HL-60 (cell line): Measurements from ENCODE around the gene TMEM132D.

Experiments
- DNase-seq, 2 experiments: peaks; one replicate each; pipeline ENCODE4 v3.0.0-alpha.2; 2010 to 2020; ENCODE audit warnings: low read depth in 1 of 2, low spot score in 1 of 2
- H3K27ac ChIP-seq: fragments of 250-450 bp; sonication (Bioruptor Pico); replicated peaks from 2 replicates; pipeline ENCODE4 v1.5.1; 2020; ENCODE audit warnings: mild to moderate bottlenecking, moderate library complexity
- H3K27me3 ChIP-seq: fragments of 250-450 bp; sonication (Bioruptor Pico); 2 replicates; pipeline ENCODE4 v1.5.1; 2021; ENCODE audit warnings: mild to moderate bottlenecking, moderate library complexity; ENCODE audit not compliant: insufficient read depth, poor library complexity, severe bottlenecking
- H3K4me3 ChIP-seq: replicated peaks from 2 replicates; pipeline ENCODE4 v1.5.1; 2011; ENCODE audit warnings: mild to moderate bottlenecking, control low read depth, low read length; ENCODE audit not compliant: insufficient read depth
- CTCF ChIP-seq: IDR thresholded peaks from one replicate; pipeline ENCODE4 v1.5.1; 2011; ENCODE audit warnings: low read length, control low read depth, inconsistent platforms; ENCODE audit not compliant: insufficient read depth
- GABPA ChIP-seq: IDR thresholded peaks from 2 replicates; pipeline ENCODE4 v1.6.1; 2012; ENCODE audit warnings: low read depth
- POLR2AphosphoS5 ChIP-seq: IDR thresholded peaks from 2 replicates; pipeline ENCODE4 v1.6.1; 2012; ENCODE audit warnings: low read depth
- REST ChIP-seq: IDR thresholded peaks from 2 replicates; pipeline ENCODE4 v1.6.1; 2012; ENCODE audit warnings: low read depth; ENCODE audit not compliant: insufficient replicate concordance
- SPI1 ChIP-seq: IDR thresholded peaks from 2 replicates; pipeline ENCODE4 v1.6.1; 2012; ENCODE audit warnings: low read depth, mild to moderate bottlenecking, borderline replicate concordance

The TMEM132D gene

DNA sequence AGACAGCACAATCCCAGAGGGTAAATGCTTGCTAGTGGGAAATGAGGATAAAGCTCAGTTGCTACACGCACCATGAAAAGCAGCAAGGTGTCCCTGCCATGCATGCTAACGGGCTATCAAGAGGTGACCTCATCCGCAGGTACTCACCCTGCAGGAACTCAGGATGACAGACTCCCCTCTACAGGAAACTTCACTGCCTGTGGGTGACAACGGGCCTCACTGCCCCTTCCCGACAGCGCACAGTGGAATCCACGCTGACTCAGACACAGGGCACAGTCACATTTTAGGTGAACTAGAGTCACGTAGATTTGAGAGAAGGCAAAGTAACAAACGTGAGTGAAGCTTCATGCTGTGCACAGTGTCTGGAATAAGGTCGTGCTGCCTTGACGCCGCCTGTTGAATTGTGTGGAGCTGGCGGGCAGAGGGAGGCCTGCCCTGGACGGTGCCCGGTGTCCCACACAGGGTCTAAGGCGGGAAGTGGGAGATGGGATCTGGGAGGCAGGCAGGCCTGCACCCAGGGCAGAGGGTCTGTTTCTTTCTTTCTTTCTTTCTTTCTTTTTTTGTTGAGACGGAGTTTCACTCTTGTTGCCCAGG lies 331.8 kb downstream of the TMEM132D start:
- no peak overlapping the region for H3K4me3 ChIP-seq
- no peak overlapping the region for H3K27ac ChIP-seq
- H3K27me3 ChIP-seq: no peaks in the 10 kb centered on the region
- DNase-seq: no peak
- no peak for TF ChIP-seq GABPA
- TF ChIP-seq POLR2AphosphoS5: no peak
- no peak for TF ChIP-seq REST
- no peak for TF ChIP-seq CTCF
- TF ChIP-seq SPI1: no peak

DNA sequence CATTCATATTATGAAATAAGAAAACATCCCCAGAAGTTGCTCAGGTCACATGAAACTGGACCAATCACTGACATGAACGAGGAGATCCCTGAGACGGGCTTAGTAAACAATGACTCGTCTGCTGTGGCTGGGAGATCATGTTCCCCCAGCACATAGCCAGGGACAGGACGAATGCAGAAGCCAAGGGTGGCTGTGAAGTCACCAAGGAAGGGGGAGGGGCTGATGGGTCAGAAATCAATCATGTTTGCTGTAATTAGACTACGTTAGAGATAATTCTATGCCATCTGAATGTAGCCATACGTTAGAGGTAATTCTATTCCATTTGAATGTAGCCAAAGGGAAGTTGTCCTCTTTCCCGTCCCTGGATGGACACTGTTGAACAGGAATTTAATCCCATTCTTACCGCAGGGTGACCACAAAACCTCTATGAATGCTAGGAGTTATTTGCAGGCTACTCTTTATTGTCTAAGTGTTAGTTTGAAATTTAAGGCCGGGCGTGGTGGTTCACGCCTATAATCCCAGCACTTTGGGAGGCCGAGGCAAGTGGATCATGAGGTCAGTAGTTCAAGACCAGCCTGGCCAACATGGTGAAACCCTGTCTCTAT lies 332.9 kb downstream of the TMEM132D start:
- Histone ChIP-seq H3K27ac (no peak overlapping the region), H3K27me3 (no peaks in the 10 kb centered on the region), H3K4me3 (no peak overlapping the region)
- no peak for DNase-seq
- TF ChIP-seq POLR2AphosphoS5 (no peak), SPI1 (no peak), GABPA (no peak), REST (no peak), CTCF (no peak)

DNA sequence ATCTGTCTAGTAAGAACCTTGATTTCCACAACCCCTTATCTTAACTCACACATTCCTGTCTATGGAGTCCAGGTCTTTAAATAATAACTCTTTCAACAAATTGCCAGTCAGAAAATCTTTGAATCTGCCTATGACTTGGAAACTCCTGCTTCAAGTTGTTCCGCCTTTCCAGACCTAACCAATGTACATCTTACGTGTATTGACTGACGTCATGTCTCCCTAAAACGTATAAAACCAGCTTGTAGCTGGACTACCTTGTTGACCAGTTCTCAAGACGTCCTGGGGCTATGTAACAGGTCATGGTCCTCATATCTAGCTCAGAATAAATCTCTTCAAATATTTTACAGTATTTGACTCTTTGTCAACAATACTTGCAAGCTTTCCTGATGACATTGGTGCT lies 337.0 kb downstream of the TMEM132D start:
- Histone ChIP-seq H3K27ac (no peak overlapping the region), H3K4me3 (no peak overlapping the region), H3K27me3 (no peaks in the 10 kb centered on the region)
- TF ChIP-seq REST (no peak), CTCF (no peak), SPI1 (no peak), POLR2AphosphoS5 (no peak), GABPA (no peak)
- DNase-seq: no peak
